HEK293 (cell line): Measurements from ENCODE around the gene ZC3H7B.

Experiments
- SP2 ChIP-seq: fragments of 450-650 bp; formaldehyde crosslinking; IDR thresholded peaks from 2 replicates; pipeline ENCODE4 v1.5.1; 2016; ENCODE audit warnings: missing biosample characterization, missing genetic modification characterization
- TCF7L2 ChIP-seq: IDR thresholded peaks from 2 replicates; pipeline ENCODE4 v1.6.1; 2011; ENCODE audit warnings: low read depth, mild to moderate bottlenecking, inconsistent platforms, low read length, moderate library complexity, borderline replicate concordance
- ZBTB21 ChIP-seq: fragments of 450-650 bp; formaldehyde crosslinking; IDR thresholded peaks from 2 replicates; pipeline ENCODE4 v1.5.1; 2017; ENCODE audit warnings: missing biosample characterization, missing genetic modification characterization
- ZNF133 ChIP-seq: fragments of 450-650 bp; formaldehyde crosslinking; IDR thresholded peaks from 2 replicates; pipeline ENCODE4 v1.5.1; 2016; ENCODE audit warnings: missing biosample characterization, missing genetic modification characterization
- ZNF510 ChIP-seq: fragments of 450-650 bp; formaldehyde crosslinking; IDR thresholded peaks from 2 replicates; pipeline ENCODE4 v1.5.1; 2018; ENCODE audit warnings: mild to moderate bottlenecking, missing genetic modification characterization, missing biosample characterization; ENCODE audit not compliant: insufficient replicate concordance
- TF ChIP-seq, protein P1 (sequence below): fragments of 450-650 bp; formaldehyde crosslinking; IDR thresholded peaks from 2 replicates; pipeline ENCODE4 v1.5.1; 2016; ENCODE audit warnings: missing biosample characterization, missing genetic modification characterization
- TF ChIP-seq, protein P2 (sequence below): sonication (generic); formaldehyde crosslinking; IDR thresholded peaks from 2 replicates; pipeline ENCODE4 v1.8.1; 2022; ENCODE audit warnings: mild to moderate bottlenecking, moderate library complexity, missing genetic modification reagents

- TF ChIP-seq ZNF133 (no peak), ZNF510 (no peak), SP2 (tag by site-specific recombination) (no peak), ZBTB21 (no peak), TCF7L2 (no peak)
- TF ChIP-seq, protein P1, sequence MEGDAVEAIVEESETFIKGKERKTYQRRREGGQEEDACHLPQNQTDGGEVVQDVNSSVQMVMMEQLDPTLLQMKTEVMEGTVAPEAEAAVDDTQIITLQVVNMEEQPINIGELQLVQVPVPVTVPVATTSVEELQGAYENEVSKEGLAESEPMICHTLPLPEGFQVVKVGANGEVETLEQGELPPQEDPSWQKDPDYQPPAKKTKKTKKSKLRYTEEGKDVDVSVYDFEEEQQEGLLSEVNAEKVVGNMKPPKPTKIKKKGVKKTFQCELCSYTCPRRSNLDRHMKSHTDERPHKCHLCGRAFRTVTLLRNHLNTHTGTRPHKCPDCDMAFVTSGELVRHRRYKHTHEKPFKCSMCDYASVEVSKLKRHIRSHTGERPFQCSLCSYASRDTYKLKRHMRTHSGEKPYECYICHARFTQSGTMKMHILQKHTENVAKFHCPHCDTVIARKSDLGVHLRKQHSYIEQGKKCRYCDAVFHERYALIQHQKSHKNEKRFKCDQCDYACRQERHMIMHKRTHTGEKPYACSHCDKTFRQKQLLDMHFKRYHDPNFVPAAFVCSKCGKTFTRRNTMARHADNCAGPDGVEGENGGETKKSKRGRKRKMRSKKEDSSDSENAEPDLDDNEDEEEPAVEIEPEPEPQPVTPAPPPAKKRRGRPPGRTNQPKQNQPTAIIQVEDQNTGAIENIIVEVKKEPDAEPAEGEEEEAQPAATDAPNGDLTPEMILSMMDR (tag by site-specific recombination): no peak
- TF ChIP-seq, protein P2, sequence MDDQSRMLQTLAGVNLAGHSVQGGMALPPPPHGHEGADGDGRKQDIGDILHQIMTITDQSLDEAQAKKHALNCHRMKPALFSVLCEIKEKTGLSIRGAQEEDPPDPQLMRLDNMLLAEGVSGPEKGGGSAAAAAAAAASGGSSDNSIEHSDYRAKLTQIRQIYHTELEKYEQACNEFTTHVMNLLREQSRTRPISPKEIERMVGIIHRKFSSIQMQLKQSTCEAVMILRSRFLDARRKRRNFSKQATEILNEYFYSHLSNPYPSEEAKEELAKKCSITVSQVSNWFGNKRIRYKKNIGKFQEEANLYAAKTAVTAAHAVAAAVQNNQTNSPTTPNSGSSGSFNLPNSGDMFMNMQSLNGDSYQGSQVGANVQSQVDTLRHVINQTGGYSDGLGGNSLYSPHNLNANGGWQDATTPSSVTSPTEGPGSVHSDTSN (CRISPR knock-in tag): no peak
These were observed 49.0 kb upstream of the ZC3H7B start for GRCh38 chr22:41252365-41252764.
